Lower leg skin (tissue), 3 donors: ENCODE measurements around the gene MYT1.

Experiments
- POLR2A ChIP-seq, 2 donors: fragments of 450-650 bp; IDR thresholded peaks; one replicate each; pipeline ENCODE4 v1.6.1; 2016 to 2017; ENCODE audit warnings: antibody characterized with exemption in 2 of 2, mild to moderate bottlenecking in 1 of 2, moderate library complexity in 1 of 2
- TF ChIP-seq, protein P1 (sequence below), 3 donors: fragments of 450-650 bp; IDR thresholded peaks; one replicate each; pipeline ENCODE4 v1.5.1; 2016; ENCODE audit warnings: antibody characterized with exemption in 3 of 3, mild to moderate bottlenecking in 3 of 3, moderate library complexity in 2 of 3

GRCh38 chr20:64119301-64119680, 45.0 kb upstream of the MYT1 start:
- TF ChIP-seq, protein P1, sequence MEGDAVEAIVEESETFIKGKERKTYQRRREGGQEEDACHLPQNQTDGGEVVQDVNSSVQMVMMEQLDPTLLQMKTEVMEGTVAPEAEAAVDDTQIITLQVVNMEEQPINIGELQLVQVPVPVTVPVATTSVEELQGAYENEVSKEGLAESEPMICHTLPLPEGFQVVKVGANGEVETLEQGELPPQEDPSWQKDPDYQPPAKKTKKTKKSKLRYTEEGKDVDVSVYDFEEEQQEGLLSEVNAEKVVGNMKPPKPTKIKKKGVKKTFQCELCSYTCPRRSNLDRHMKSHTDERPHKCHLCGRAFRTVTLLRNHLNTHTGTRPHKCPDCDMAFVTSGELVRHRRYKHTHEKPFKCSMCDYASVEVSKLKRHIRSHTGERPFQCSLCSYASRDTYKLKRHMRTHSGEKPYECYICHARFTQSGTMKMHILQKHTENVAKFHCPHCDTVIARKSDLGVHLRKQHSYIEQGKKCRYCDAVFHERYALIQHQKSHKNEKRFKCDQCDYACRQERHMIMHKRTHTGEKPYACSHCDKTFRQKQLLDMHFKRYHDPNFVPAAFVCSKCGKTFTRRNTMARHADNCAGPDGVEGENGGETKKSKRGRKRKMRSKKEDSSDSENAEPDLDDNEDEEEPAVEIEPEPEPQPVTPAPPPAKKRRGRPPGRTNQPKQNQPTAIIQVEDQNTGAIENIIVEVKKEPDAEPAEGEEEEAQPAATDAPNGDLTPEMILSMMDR (IDR thresholded peaks at IDR 0.05), result no peak
- no peak for TF ChIP-seq POLR2A (IDR thresholded peaks at IDR 0.05)
